WI38 (cell line): ENCODE measurements around the gene FADS3.

Source experiments
- H3K4me3 ChIP-seq: 2 replicates; pipeline ENCODE4 v1.5.1; 2011; ENCODE audit warnings: low read depth, mild to moderate bottlenecking, control low read depth, low read length
- CTCF ChIP-seq: IDR thresholded peaks from 2 replicates; pipeline ENCODE4 v1.5.1; 2012; ENCODE audit warnings: low read depth, mild to moderate bottlenecking, control low read depth, low read length

The FADS3 gene

GRCh38 chr11:61837411-61838005 lies 53.8 kb downstream of the FADS3 start:
- TF ChIP-seq CTCF = no peak
- no peak overlapping the region for H3K4me3 ChIP-seq

- TF ChIP-seq CTCF = no peak
- no peak overlapping the region for H3K4me3 ChIP-seq
These were observed 55.2 kb downstream of the FADS3 start for GRCh38 chr11:61836193-61836592.

GRCh38 chr11:61834278-61835048 lies 56.9 kb downstream of the FADS3 start:
- no peak overlapping the region for H3K4me3 ChIP-seq

GRCh38 chr11:61833926-61834277 lies 57.4 kb downstream of the FADS3 start:
- no peak for TF ChIP-seq CTCF
- H3K4me3 ChIP-seq = no peak overlapping the region

More at GRCh38 chr11:61834278-61835048, 56.9 kb downstream of the FADS3 start:
- no peak for TF ChIP-seq CTCF

GRCh38 chr11:61833471-61833870 lies 57.9 kb downstream of the FADS3 start:
- H3K4me3 ChIP-seq = no peak overlapping the region
- no peak for TF ChIP-seq CTCF

- no peak overlapping the region for H3K4me3 ChIP-seq
These were observed 58.6 kb downstream of the FADS3 start for GRCh38 chr11:61832754-61833153.

More at GRCh38 chr11:61832754-61833153, 58.6 kb downstream of the FADS3 start:
- TF ChIP-seq CTCF = no peak
